NK-92 (cell line): ENCODE measurements around the gene USP20.

ENCODE experiments used
- DNase-seq: peaks from one replicate; lab custom pipeline; 2025; ENCODE audit not compliant: unreplicated experiment; lab: John Stamatoyannopoulos, UW

The USP20 gene

DNA sequence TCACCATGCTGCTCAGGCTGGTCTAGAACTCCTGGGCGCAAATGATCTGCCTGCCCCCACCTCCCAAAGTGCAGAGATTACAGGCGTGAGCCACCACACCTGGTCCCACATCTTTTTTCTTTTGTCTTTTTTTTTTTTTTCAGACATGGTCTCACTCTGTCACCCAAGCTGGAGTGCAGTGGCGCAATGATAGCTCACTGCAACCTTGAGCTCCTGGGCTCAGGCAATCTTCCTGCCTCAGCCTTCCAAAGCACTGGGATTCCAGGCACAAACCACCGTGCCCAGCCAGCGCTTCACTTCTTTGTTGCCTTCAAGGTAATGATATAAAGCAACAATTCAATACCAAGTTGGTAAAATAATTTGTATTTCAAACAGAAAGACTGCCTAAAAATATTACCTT is 78.8 kb downstream of the USP20 start:
- DNase-seq: no peak

DNA sequence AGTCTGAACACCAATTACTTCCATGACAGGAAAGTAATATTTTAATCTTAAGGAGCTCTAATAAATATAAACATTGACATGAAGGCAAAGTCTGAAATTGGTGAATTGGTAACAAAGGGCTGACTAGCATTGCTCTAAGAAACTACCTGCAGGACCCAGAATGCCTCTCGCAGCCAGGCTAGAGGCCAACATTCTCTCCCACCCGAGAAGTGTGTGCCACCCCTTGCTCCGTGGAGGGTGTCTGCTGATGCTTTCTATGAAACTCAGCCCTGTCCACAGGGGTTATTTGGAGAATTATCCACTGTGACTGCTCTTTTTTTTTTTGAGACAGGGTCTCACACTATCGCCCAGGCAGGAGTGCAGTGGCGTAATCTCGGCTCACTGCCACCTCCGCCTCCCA is 81.4 kb downstream of the USP20 start:
- no peak for DNase-seq

DNA sequence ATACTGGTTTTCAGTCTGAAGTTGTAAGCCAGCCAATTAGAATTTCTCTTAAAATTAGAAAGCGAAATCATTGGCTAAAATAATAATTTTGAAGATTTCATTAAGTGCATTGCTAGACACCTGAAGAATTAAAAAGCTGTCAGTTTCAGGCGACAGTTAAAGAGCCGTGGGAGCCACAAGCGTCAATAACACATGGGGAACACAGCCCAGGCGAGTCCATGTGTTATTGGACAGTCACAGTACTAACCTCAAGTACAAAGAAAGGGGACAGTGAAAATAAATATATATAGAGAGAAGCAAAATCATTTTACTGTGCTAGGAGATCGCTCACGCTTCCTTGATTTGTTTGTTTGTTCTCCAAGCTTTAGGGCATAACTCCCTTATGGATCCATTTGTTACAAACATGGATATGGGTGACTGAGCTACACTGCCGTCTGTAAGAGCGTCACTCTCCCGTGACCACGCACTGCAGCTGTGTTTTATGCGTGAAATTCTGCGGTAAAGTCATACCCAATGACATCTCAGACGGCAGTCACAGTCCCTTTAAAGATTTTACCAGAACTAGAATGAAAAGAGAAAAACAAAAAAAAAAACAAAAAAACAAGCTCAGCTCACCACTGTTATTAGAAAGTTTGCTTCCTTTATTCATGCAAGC is 83.2 kb downstream of the USP20 start:
- no peak for DNase-seq

DNA sequence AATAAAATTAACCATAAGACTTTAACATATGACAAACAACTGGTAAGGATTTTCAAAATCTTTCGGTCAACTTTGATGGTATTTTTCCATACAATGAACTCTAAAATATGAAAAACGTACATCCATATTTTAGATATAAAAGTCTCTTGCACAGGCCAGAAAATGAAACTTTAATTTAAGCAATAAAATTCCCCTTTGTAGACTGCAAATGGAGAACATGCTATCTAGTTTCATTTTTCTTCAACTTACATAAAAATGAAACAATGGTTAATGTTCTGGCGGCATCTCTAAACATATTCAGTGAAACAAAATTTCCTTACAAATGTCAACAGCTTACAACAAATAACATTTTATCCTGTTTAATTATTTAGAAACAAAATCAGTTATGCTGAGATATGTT is 84.0 kb downstream of the USP20 start:
- DNase-seq: no peak

DNA sequence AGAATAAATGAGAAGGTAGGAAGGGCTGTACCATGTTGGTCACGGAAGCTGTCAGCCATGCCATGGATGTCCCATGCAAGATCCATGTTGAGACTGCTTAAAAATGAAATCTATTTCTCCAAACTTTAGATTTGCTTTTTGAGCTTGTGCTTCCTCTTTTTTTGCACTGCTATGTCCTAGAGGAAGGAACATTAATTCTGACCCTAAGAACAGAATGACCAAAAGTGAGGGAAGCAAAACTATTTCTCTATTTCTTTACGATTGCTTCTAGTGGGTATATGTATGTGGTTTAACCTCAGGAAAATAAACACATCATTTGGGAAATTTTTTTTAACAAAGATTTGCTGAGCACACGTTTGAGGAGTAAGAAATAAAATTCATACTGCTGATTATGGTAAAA is 84.6 kb downstream of the USP20 start:
- DNase-seq: no peak

DNA sequence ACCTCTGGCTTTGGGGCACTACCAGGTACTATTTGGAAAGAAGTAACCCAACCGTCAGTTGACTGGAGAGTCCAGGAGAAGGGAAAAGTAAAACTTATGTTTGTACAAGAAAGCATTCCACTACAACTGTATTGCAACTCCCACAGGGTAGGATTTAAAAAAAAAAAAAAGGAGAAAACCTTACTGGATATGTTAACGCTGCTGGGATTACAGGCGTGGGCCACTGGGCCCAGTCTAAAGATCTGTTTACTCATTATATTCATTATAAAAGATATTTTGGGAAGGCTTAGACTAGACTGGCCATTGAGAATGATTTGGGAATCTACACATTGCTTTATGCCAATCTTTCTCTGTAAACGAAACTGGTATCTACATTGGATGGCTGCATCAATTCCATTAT is 86.6 kb downstream of the USP20 start:
- DNase-seq: no peak

DNA sequence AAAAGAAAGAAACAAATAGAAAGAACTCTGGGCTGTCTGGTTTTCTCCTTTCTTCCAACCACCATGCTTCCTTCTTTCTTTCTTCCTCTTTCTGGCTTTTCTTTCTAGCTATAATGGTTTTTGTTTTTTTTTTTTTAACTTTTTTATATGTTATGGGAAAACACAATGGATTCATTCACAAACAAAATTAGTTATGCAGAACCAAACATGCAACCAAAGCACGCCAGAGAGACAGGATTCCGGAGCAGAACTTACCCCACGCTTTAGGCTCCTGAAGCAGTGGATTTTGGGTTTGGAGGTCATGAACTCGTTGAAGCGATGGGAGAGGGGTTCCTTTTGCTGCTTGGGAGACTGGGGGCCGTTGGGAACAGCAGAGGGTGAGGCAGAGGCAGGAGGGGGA is 88.3 kb downstream of the USP20 start:
- no peak for DNase-seq

DNA sequence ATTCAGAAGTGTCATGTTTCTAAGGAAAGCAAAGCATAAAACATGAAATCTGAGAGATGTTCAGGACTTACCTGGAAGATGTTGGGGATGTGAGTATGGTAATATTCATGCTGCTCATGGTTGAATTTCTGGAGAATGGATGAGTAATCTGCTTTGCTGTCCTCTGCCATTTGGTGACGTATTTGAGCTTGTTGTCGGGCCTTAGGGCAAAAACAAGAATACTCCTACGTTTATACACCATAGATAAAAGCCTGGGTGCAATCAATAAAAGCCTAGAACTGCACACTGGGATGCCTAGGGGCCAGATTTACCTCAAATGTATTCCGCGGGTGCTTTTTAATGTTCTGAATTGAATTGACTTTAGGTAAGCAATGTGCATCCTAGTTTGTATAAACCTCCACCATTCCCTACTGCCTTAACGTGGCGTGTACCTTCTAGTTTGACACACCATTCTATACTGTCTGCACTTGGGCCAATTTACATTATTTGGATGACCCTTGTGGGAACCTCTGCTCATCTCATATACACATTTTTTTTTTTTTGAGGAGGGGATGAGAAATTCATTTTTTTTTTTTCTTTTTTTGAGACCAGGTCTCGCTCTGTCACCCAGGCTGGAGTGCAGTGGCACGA is 94.4 kb downstream of the USP20 start:
- no peak for DNase-seq

DNA sequence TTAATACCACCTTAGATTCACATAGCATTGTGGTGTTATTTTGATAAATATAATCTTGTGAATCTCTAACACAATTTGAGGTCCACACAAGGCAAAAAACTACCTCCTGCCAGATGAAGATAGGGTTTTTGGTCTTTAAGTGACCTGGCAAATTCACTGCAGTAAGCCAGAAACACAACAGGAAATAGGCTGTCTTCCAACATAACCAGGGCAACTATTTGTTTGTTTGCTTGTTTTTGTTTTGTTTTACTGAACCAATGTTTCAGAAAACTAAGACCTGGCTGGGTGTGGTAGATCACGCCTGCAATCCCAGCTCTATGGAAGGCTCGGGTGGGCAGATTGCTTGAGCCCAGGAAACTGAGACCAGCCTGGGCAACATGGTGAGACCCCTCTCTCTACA is 95.5 kb downstream of the USP20 start:
- DNase-seq: no peak
